Immature natural killer cell (primary cell): ENCODE data around the gene NTN1. TPM values are rescaled to one million over a fixed set of nuclear protein-coding genes. Genes with fewer than 3 reads are reported as not detected.

Source experiments
- DNase-seq, 3 donors: peaks; one replicate each; pipeline ENCODE4 v3.0.0; 2022; ENCODE audit warnings: mixed read lengths in 1 of 3
- H3K27ac Mint-ChIP-seq, 6 donors: one replicate each; pipeline ENCODE4 v1.8.0; 2020; ENCODE audit warnings: mixed read lengths in 6 of 6, mild to moderate bottlenecking in 5 of 6, inconsistent platforms in 4 of 6, moderate library complexity in 3 of 6
- H3K27me3 Mint-ChIP-seq, 3 donors: one replicate each; pipeline ENCODE4 v1.8.0; 2020 to 2021; ENCODE audit warnings: low read depth in 3 of 3, mild to moderate bottlenecking in 3 of 3, mixed read lengths in 3 of 3, moderate library complexity in 3 of 3, inconsistent platforms in 1 of 3
- H3K36me3 Mint-ChIP-seq, 3 donors: one replicate each; pipeline ENCODE4 v1.8.0; 2020; ENCODE audit warnings: mixed read lengths in 3 of 3, inconsistent platforms in 2 of 3, mild to moderate bottlenecking in 2 of 3
- H3K4me1 Mint-ChIP-seq, 2 donors: one replicate each; pipeline ENCODE4 v1.8.0; 2020; ENCODE audit warnings: inconsistent platforms in 2 of 2, mild to moderate bottlenecking in 2 of 2, mixed read lengths in 2 of 2, moderate library complexity in 1 of 2
- H3K4me3 Mint-ChIP-seq, 5 donors: one replicate each; pipeline ENCODE4 v1.8.0; 2020; ENCODE audit warnings: mild to moderate bottlenecking in 5 of 5, mixed read lengths in 5 of 5, inconsistent platforms in 3 of 5, moderate library complexity in 3 of 5
- H3K9me3 Mint-ChIP-seq, 6 donors: one replicate each; pipeline ENCODE4 v1.8.0; 2020; ENCODE audit warnings: mild to moderate bottlenecking in 6 of 6, mixed read lengths in 6 of 6, inconsistent platforms in 4 of 6, moderate library complexity in 3 of 6
- polyA plus RNA-seq, 3 donors: library from polyadenylated mRNA; unstranded; fragments of 300-500 nt; fragmentation: Illumina TruSeq; gene quantifications; one replicate each; pipeline ENCODE4 v1.2.3, GENCODE V29; 2021

Gene NTN1
- polyA plus RNA-seq, 3 donors from 2014 or later: not detected

DNA sequence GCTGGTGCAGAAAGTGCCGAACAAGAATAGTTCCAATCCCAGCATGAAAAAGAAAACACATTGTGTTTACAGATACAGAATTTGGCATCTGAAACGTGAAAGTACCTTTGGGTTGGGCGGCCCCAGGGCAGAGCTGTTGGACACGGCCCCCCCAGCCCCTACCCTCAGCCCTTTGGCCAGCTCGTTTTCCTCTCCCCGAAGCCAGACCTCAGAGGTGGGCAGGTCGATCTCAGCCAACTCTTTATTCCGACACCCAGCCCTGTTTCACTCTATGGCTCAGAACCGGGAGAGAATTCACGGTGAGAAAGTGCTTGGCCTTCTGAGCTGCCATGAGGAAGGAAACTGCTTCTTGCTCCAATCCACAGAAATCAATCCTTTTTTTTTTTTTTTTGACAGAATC, 11.3 kb downstream of the NTN1 start:
- Mint-ChIP-seq H3K4me1 (no peaks in the 10 kb centered on the region), H3K27me3 (peaks cover 0 to 12% (median 10%) of the 10 kb centered on the region in 3 donors), H3K9me3 (no peaks in the 10 kb centered on the region), H3K36me3 (no peaks in the 10 kb centered on the region), H3K4me3 (no peak overlapping the region), H3K27ac (no peak overlapping the region)
- DNase-seq: no peak

DNA sequence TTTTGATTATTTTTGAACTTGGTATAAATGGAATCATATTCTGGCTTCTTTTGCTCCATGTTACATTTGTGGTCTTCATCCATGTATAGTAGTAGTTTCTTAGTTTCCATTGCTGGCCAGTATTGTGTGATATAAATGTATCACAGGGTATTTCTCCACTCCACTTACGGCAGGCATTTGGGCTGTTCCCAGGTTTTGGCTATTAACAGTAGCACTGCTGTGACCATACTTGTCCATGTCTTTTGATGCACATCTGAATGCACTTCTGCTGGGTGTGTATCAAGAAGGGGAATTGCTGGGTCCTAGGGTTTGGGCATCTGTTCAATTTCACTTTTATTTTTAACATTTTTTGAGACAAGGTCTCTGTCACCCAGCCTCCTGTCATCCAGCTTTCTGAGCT, 13.9 kb downstream of the NTN1 start:
- no peak overlapping the region for H3K4me3 Mint-ChIP-seq
- H3K27me3 Mint-ChIP-seq: peaks cover 1 to 10% (median 7%) of the 10 kb centered on the region in 3 donors
- H3K9me3 Mint-ChIP-seq: no peaks in the 10 kb centered on the region
- H3K27ac Mint-ChIP-seq: no peak overlapping the region
- DNase-seq: no peak
- no peaks in the 10 kb centered on the region for H3K4me1 Mint-ChIP-seq
- H3K36me3 Mint-ChIP-seq: no peaks in the 10 kb centered on the region

DNA sequence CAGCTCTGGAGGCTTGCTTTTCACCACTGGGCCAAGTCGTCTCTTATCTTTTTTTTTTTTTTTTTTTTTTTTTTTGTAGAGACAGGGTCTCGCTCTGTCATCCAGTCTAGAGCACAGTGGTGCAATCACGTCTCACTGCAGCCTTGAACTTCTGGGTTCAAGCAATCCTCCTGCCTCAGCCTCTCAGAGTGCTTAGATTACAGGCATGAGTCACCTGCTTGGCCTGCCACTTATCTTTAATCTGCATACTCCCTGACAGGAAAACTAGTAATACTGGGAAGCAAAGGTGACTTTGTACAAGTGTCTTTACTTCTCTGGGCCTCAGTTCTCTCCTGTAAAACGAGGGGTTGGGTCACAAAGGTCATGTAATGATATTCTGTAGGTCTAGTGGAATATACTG, 15.0 kb downstream of the NTN1 start:
- Mint-ChIP-seq H3K4me1 (no peaks in the 10 kb centered on the region), H3K27me3 (peaks cover 1 to 13% (median 7%) of the 10 kb centered on the region in 3 donors), H3K9me3 (peaks cover 0 to 10% (median 0%) of the 10 kb centered on the region in 6 donors), H3K36me3 (no peaks in the 10 kb centered on the region), H3K27ac (no peak overlapping the region), H3K4me3 (no peak overlapping the region)
- no peak for DNase-seq

DNA sequence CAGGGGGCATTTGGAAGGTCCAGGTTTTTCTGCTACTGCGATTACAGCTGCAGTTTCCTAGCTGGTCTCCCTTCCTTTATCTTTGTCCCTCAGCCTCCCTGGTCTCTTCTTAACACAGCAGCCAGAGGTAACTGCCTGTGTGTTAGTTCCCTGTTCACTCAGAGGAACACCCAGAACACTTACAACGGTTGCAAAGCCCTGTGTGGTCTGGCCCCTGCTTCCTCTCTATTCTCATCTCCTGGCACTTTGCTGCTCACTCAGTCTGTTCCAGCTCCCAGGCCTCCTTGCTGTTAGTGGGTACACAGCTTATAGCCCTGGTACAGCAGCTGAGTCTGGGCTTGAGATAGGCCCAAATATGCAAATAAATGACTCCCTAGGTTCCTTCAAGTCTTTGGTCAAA, 16.4 kb downstream of the NTN1 start:
- no peaks in the 10 kb centered on the region for H3K36me3 Mint-ChIP-seq
- no peak for DNase-seq
- H3K4me1 Mint-ChIP-seq: no peaks in the 10 kb centered on the region
- peaks cover 1 to 11% (median 5%) of the 10 kb centered on the region in 3 donors for H3K27me3 Mint-ChIP-seq
- peaks cover 0 to 11% (median 0%) of the 10 kb centered on the region in 6 donors for H3K9me3 Mint-ChIP-seq
- H3K4me3 Mint-ChIP-seq: no peak overlapping the region
- no peak overlapping the region for H3K27ac Mint-ChIP-seq

DNA sequence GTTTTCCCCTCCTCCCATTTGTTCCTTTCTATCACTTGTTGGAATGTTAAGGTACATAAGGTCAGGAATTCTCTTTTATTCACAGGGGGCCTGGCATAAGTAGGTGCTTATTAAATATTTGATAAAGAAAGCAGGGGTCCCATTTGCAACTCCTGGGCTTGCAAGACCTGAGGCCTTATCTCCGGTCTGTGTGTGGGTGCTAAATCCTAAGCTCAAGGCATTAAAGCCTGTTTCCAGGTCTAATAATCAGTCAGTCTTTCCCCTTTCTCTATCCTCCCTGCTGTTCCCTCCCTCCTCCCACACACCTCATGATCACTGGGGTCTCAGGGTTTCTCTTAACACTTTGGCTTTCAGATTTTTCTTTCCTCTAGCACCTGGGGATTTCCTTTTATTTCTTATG, 17.1 kb downstream of the NTN1 start:
- no peak for DNase-seq
- Mint-ChIP-seq H3K27me3 (peaks cover 1 to 11% (median 2%) of the 10 kb centered on the region in 3 donors), H3K36me3 (no peaks in the 10 kb centered on the region), H3K4me3 (no peak overlapping the region), H3K27ac (no peak overlapping the region), H3K4me1 (no peaks in the 10 kb centered on the region), H3K9me3 (peaks cover 0 to 11% (median 0%) of the 10 kb centered on the region in 6 donors)

DNA sequence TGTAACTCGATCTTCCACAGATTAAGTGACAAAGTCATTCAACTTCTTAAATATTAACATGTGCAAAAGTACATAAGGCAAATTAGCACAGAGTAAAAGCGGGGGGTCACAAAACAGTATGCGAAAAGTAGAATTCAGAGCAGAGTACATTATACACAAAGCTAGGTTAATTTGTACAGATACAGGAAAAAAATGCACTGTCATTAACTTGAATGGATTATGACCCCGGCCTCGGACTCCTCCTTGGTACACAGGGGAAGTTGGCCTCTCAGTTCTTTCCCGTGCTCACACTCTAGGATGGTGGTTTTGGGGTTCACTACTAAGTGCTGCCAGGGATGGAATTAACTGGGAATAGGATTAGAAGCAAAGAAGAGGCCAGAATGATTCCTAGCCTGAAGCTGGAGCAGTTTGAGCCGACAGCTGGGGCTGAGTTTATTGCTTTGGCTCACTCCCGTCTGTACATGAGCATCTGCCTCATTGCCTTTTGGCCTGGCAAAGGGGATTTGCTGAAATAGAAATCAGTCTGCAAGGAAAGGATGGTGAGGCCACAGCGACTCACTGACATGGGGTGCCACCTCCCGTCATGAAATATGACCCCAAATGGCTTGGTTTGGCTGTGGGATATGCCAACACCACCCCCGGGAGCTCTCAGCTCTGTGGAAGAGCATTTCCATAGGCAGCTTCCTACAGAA, 23.6 kb downstream of the NTN1 start:
- DNase-seq: no peak
- Mint-ChIP-seq H3K27ac (no peak overlapping the region), H3K4me3 (no peak overlapping the region), H3K27me3 (peaks cover 0 to 16% (median 6%) of the 10 kb centered on the region in 3 donors), H3K4me1 (no peaks in the 10 kb centered on the region), H3K36me3 (no peaks in the 10 kb centered on the region), H3K9me3 (peaks cover 0 to 11% (median 0%) of the 10 kb centered on the region in 6 donors)

DNA sequence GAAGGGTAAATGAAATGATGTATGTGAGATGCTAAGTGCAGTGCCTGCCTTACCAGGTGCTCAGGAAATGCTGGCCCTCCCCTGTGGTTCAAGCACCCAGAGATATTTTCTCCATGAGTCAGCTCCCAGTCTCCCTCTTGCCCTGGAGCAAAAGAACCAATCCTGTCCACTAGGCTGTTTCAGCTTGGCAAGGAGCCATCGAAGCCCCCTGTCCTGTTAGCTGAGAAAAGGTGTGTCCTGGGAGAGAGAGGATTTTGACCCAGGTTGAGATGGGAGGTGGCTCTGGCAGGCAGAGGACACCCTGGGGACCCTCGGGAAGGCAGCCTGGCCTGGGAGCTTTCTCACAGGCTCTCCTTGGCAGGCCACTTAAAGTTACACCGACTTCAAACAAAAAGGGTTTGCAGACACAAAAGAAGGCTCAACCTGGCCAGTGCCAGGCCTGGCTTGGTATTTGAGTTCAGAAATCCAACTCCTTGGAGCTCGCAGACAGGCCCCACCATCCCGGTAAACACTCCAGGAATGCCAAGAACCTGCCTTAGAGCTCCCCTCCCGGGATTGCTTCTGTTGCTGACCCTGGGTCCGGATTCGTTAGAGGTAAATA, 29.6 kb downstream of the NTN1 start:
- peaks cover 0 to 4% (median 0%) of the 10 kb centered on the region in 6 donors for H3K9me3 Mint-ChIP-seq
- no peaks in the 10 kb centered on the region for H3K36me3 Mint-ChIP-seq
- H3K4me3 Mint-ChIP-seq: no peak overlapping the region
- peaks cover 2 to 11% (median 2%) of the 10 kb centered on the region in 3 donors for H3K27me3 Mint-ChIP-seq
- no peak overlapping the region for H3K27ac Mint-ChIP-seq
- DNase-seq: no peak
- no peaks in the 10 kb centered on the region for H3K4me1 Mint-ChIP-seq

DNA sequence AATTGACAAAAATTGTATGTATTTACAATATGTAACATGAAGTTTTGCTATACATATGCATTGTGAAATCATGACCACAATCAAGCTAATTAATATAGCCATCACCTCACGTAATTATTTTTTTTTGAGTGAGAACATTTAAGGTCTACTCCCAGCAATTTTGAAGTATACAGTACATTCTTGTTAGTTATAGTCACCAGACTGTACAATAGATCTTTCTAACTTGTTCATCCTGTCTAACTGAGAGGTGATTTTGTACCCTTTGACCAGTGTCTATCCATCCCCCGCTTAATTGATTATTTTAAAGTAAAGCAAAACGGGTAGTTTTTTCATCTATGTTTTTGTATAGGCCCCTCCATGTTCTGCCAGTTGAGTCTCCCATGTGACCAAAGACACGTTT, 30.3 kb downstream of the NTN1 start:
- H3K27ac Mint-ChIP-seq: no peak overlapping the region
- no peak for DNase-seq
- peaks cover 0 to 4% (median 0%) of the 10 kb centered on the region in 6 donors for H3K9me3 Mint-ChIP-seq
- H3K36me3 Mint-ChIP-seq: no peaks in the 10 kb centered on the region
- no peak overlapping the region for H3K4me3 Mint-ChIP-seq
- H3K27me3 Mint-ChIP-seq: peaks cover 2 to 13% (median 3%) of the 10 kb centered on the region in 3 donors
- H3K4me1 Mint-ChIP-seq: no peaks in the 10 kb centered on the region

DNA sequence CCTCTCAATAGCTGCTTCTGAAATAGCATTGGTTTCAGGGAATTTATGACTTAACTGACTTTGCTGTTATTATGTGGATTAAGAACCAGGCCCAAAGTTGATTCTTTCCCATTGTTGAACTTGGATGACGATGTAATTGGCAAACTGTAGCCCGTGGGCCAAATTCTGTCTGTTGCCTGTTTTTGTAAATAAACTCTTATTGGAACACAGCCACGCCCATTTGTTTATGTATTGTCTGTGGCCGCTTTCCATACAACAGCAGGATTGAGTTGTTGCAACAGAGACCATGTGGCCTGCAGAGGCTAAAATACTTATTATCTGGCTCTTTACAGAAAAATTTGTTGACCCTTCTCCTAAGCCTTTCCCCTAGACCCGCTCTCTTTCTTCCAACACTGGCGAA, 31.6 kb downstream of the NTN1 start:
- Mint-ChIP-seq H3K27ac (no peak overlapping the region), H3K9me3 (peaks cover 0 to 4% (median 0%) of the 10 kb centered on the region in 6 donors), H3K36me3 (no peaks in the 10 kb centered on the region), H3K27me3 (peaks cover 2 to 8% (median 5%) of the 10 kb centered on the region in 3 donors), H3K4me1 (no peaks in the 10 kb centered on the region), H3K4me3 (no peak overlapping the region)
- no peak for DNase-seq

DNA sequence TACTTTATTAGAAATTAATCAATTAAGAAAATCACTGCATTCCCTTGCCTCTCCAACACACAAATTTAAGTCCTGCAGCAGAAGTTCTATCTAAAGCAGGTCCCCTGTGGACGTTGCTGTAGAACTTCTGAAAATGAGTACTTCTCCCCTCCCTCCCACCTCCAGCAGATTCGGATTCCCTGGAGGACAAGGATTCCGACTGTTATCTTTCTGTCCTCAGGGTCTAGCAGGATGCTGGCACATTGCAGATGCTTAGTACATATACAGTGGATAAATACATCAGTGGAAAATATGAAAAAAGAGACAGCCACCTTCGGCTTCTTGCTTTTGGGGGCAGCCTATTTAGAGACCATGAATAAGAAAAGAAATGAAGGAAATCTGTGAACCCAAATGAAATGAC, 32.1 kb downstream of the NTN1 start:
- Mint-ChIP-seq H3K27ac (no peak overlapping the region), H3K4me3 (no peak overlapping the region), H3K27me3 (peaks cover 1 to 5% (median 5%) of the 10 kb centered on the region in 3 donors), H3K4me1 (no peaks in the 10 kb centered on the region), H3K36me3 (no peaks in the 10 kb centered on the region), H3K9me3 (peaks cover 0 to 4% (median 0%) of the 10 kb centered on the region in 6 donors)
- DNase-seq: no peak

DNA sequence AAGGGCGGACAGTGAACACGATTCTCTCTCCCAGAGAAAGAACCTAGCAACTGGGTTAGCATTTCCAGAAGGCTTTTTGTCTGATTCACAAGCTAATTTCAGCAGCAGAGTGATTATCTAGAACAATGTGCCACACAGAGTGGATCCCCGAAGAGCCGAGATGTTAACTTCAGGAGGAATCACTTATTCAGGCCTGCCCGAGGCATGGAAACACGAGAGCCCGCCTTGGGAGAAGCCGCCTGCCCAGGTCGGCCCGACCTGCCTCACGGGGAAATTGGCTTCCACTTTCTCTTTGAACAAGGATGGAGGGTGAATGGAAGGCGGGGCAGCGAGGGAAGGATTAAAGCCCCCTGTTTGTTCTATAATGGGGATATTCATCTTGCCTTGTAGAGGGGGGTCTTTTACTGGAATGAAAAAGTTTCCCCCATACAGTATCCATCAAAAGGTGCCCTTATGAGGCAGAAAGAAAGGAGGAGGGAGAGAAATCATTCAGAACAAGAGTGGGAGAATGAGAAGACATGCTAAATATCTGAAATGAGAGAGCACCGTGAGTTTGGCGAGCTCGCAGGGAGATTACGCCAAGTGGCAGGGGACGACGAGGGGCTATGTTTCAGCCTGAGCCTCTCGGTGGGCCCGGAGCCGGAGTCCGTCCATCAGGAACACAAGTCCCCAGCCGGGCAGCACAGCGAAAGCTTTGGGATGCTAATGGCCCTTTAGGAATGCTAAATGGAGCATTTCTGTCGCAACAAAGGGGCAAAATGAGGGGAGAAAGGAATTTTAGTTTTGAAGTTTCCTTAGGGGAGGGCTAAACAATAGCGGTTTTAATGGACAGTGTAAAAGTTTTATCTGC, 33.0 kb downstream of the NTN1 start:
- Mint-ChIP-seq H3K4me1 (no peaks in the 10 kb centered on the region), H3K36me3 (no peaks in the 10 kb centered on the region), H3K27ac (no peak overlapping the region), H3K4me3 (no peak overlapping the region), H3K27me3 (peaks cover 0 to 5% (median 5%) of the 10 kb centered on the region in 3 donors), H3K9me3 (peaks cover 0 to 4% (median 0%) of the 10 kb centered on the region in 6 donors)
- no peak for DNase-seq

DNA sequence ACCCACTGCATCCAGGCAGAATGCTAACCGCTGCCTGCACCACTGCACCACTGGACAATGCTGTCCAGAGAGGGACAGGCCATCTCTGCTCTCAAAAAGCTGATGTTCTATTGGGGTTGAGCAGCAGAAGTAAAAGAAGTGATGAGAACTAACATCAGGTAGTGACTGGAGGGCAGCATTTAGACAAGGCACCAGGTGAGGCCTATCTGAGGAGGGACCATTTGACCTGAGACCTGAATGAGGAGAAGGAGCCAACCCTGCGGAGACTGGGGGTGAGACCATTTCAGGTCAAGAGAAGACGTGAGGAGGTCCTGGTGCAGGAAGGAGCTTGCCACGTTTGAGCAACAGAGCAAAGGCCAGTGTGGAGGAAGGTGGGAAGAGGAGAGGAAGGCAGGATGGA, 34.0 kb downstream of the NTN1 start:
- H3K27ac Mint-ChIP-seq: no peak overlapping the region
- H3K4me3 Mint-ChIP-seq: no peak overlapping the region
- H3K27me3 Mint-ChIP-seq: peaks cover 0 to 6% (median 5%) of the 10 kb centered on the region in 3 donors
- peaks cover 0 to 4% (median 0%) of the 10 kb centered on the region in 6 donors for H3K9me3 Mint-ChIP-seq
- no peak for DNase-seq
- no peaks in the 10 kb centered on the region for H3K36me3 Mint-ChIP-seq
- no peaks in the 10 kb centered on the region for H3K4me1 Mint-ChIP-seq

DNA sequence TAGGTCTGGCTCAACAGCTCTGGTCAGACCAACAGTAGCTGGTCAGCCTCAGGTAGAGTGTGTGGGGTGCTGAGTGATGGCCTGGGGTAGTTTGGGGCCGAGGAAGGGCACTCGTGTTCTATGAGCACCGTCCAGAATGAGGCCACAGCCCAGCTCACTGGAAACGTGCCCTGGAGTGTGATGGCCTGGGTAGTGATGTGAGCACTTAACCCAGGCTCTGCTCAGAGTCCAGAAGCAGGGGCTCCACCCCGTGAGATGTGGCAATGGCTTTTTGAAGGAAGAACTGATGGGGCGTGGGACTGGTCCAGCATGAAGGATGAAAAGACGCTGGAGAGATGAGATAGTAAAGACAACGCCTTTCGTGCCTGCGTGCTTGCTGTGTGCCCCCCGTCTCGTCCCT, 35.3 kb downstream of the NTN1 start:
- H3K4me1 Mint-ChIP-seq: no peaks in the 10 kb centered on the region
- DNase-seq: no peak
- peaks cover 0 to 4% (median 0%) of the 10 kb centered on the region in 6 donors for H3K9me3 Mint-ChIP-seq

DNA sequence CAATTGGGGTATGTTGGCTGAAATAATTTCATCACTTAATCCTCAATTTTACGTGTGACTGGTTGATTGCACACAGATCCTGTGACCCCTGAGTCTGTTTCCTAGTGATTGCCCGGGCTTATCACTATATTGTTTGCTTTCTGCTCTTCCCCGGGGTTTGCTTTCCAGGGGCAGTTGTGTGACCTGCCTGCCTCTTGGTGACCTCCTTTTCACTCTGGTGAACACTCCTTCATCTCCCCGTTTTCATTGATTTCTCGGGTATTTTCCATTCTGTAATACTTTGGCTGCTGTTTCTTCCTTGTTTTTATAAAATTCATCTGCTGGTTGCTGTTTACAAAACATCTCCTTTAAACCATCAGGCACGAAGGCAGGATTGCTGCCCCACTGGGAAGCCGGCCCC, 36.0 kb downstream of the NTN1 start:
- Mint-ChIP-seq H3K27me3 (peaks cover 0 to 11% (median 5%) of the 10 kb centered on the region in 3 donors), H3K4me3 (no peak overlapping the region), H3K9me3 (peaks cover 0 to 4% (median 0%) of the 10 kb centered on the region in 6 donors), H3K27ac (no peak overlapping the region), H3K4me1 (no peaks in the 10 kb centered on the region), H3K36me3 (no peaks in the 10 kb centered on the region)
- DNase-seq: no peak

More for the DNA sequence above, 35.3 kb downstream of the NTN1 start:
- Mint-ChIP-seq H3K27ac (no peak overlapping the region), H3K36me3 (no peaks in the 10 kb centered on the region), H3K4me3 (no peak overlapping the region), H3K27me3 (peaks cover 0 to 10% (median 5%) of the 10 kb centered on the region in 3 donors)
